OCI-LY7 (cell line): Measurements from ENCODE around the gene RPL35. TPM values are rescaled to one million over a fixed set of nuclear protein-coding genes. Genes with fewer than 3 reads are reported as not detected.

ENCODE experiments used
- BruUV-seq: library from RNA; stranded (reverse); fragments of 400-500 nt; replicated peaks from 2 replicates; lab custom pipeline; 2021; lab: Mats Ljungman, UMichigan
- CTCF ChIA-PET: fragments of 300-600 bp; sonication (Branson Sonifier 250); formaldehyde crosslinking; loops from one replicate; lab custom pipeline; 2022; ENCODE audit warnings: antibody characterized with exemption; ENCODE audit not compliant: unreplicated experiment; lab: Charles Lee
- POLR2A ChIA-PET: fragments of 300-600 bp; sonication (Branson Sonifier 250); formaldehyde crosslinking; loops from one replicate; lab custom pipeline; 2022; ENCODE audit warnings: antibody characterized with exemption; lab: Charles Lee
- DNase-seq: peaks from one replicate; pipeline ENCODE4 v3.0.0-alpha.2; 2015; ENCODE audit warnings: low spot score
- H2AFZ ChIP-seq: fragments of 200-600 bp; sonication (generic), shearing (Covaris generic); 2 replicates; pipeline ENCODE4 v1.6.1; 2014; ENCODE audit warnings: mild to moderate bottlenecking, antibody characterized with exemption, low read length, moderate library complexity
- H3K27ac ChIP-seq: fragments of 200-600 bp; sonication (generic); 2 replicates; pipeline ENCODE4 v1.5.1; 2014; ENCODE audit warnings: mixed run types, low read depth, mild to moderate bottlenecking, moderate library complexity, low read length, inconsistent platforms; ENCODE audit not compliant: poor library complexity, severe bottlenecking
- H3K36me3 ChIP-seq: fragments of 200-600 bp; sonication (generic); 2 replicates; pipeline ENCODE4 v1.6.1; 2014; ENCODE audit warnings: mild to moderate bottlenecking, antibody characterized with exemption, low read length, moderate library complexity, mixed read lengths; ENCODE audit not compliant: insufficient read depth
- H3K4me1 ChIP-seq: fragments of 200-600 bp; sonication (generic); 2 replicates; pipeline ENCODE4 v1.5.1; 2014; ENCODE audit warnings: mild to moderate bottlenecking, low read length; ENCODE audit not compliant: insufficient read depth, poor library complexity, severe bottlenecking
- H3K4me2 ChIP-seq: fragments of 200-600 bp; sonication (generic); 2 replicates; pipeline ENCODE4 v1.6.1; 2014; ENCODE audit warnings: mild to moderate bottlenecking, low read length
- H3K4me3 ChIP-seq: fragments of 200-600 bp; sonication (generic); 2 replicates; pipeline ENCODE4 v1.5.1; 2014; ENCODE audit warnings: mild to moderate bottlenecking, low read depth, low read length; ENCODE audit not compliant: poor library complexity, severe bottlenecking
- H3K79me2 ChIP-seq: fragments of 200-600 bp; sonication (generic); 2 replicates; pipeline ENCODE4 v1.6.1; 2016; ENCODE audit warnings: low read depth, mild to moderate bottlenecking, low read length, moderate library complexity, mixed read lengths; ENCODE audit not compliant: insufficient read depth
- H3K9me2 ChIP-seq: fragments of 200-600 bp; sonication (generic); 2 replicates; pipeline ENCODE4 v1.6.1; 2016; ENCODE audit warnings: mild to moderate bottlenecking, low read length, mixed read lengths; ENCODE audit not compliant: insufficient read depth
- H3K9me3 ChIP-seq: fragments of 200-600 bp; sonication (generic); 2 replicates; pipeline ENCODE4 v1.6.1; 2014; ENCODE audit warnings: mild to moderate bottlenecking, mixed run types, low read length, mixed read lengths
- H4K20me1 ChIP-seq: fragments of 200-600 bp; sonication (generic); 2 replicates; pipeline ENCODE4 v1.6.1; 2014; ENCODE audit warnings: mild to moderate bottlenecking, antibody characterized with exemption, low read length, moderate library complexity, mixed read lengths; ENCODE audit not compliant: insufficient read depth
- EZH2phosphoT487 ChIP-seq: fragments of 200-600 bp; sonication (generic); IDR thresholded peaks from 2 replicates; pipeline ENCODE4 v1.6.1; 2018; ENCODE audit warnings: low read depth, borderline replicate concordance, mild to moderate bottlenecking, mixed run types, antibody characterized with exemption, low read length, moderate library complexity, mixed read lengths
- intact Hi-C: fragments of 100-400 bp; cut with micrococcal nuclease; formaldehyde crosslinking; loops from one replicate; pipeline ENCODE4 v1.10.0; 2022; ENCODE audit not compliant: unreplicated experiment
- total RNA-seq, 2 experiments: library from RNA; depleted of rRNA in 1 of 2; stranded (reverse); fragments of >200 nt in 1 of 2; shearing (Covaris generic) in 1 of 2; gene quantifications; 2 replicates each; pipeline ENCODE4 v1.2.3, GENCODE V29; 2014 to 2022
- TF ChIP-seq, protein P1 (sequence below): fragments of 200-600 bp; sonication (generic); conservative IDR thresholded peaks from 2 replicates; pipeline ENCODE4 v1.5.1; 2014; ENCODE audit warnings: mild to moderate bottlenecking, antibody characterized with exemption, low read length, moderate library complexity, mixed read lengths

The RPL35 gene
- total RNA-seq, 2 experiments from 2014 or later, result 1,713 to 6,190 TPM

DNA sequence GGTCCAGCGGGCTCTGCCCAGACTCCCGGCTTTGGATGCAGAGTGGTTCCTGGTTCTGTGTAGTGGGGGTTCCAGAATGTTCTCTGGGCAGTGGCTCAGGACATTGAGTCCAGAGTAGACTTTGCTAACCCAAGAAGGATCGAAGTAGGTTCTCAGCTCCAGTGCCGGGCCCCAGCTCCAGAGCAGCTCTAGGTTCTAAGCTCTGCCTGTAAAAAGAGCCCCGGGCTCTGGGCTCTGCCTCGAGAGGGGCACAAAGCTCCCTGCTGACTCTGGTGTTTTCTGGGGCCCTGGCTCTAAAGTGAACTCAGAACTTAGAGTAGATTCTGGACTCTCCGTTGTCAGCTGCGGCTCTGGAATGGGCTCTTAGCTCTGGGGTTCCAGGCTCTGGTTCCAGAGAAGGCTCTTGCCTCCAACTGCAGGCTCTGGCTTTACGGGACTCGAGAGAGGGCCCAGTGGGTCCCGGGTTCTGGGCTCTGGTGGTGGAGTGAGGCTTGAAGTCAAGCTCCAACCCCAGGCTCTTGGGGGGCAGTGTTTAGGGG is 8.1 kb downstream of the RPL35 start:
- no peak for TF ChIP-seq EZH2phosphoT487
- TF ChIP-seq, protein P1, sequence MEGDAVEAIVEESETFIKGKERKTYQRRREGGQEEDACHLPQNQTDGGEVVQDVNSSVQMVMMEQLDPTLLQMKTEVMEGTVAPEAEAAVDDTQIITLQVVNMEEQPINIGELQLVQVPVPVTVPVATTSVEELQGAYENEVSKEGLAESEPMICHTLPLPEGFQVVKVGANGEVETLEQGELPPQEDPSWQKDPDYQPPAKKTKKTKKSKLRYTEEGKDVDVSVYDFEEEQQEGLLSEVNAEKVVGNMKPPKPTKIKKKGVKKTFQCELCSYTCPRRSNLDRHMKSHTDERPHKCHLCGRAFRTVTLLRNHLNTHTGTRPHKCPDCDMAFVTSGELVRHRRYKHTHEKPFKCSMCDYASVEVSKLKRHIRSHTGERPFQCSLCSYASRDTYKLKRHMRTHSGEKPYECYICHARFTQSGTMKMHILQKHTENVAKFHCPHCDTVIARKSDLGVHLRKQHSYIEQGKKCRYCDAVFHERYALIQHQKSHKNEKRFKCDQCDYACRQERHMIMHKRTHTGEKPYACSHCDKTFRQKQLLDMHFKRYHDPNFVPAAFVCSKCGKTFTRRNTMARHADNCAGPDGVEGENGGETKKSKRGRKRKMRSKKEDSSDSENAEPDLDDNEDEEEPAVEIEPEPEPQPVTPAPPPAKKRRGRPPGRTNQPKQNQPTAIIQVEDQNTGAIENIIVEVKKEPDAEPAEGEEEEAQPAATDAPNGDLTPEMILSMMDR, result no peak
- H2AFZ ChIP-seq, result peak overlapping the region; percentile 9; the same call in 1 of the 2 replicates
- peaks cover 27% of the 10 kb centered on the region for H3K36me3 ChIP-seq
- H3K27ac ChIP-seq, result no peak overlapping the region
- no peaks in the 10 kb centered on the region for H3K9me2 ChIP-seq
- intact Hi-C loops, result loop anchor here (1.0 to 10.0 kb wide), 5 partner anchors 41 to 521 kb away; no protein-coding TSS in a partner anchor
- H4K20me1 ChIP-seq, result no peaks in the 10 kb centered on the region
- H3K79me2 ChIP-seq, result peaks cover under 1% of the 10 kb centered on the region; the same call in 1 of the 2 replicates
- ChIA-PET CTCF (interaction anchor here (0.8 to 1.1 kb wide), 2 partner anchors 79 to 82 kb away, joined by 3 to 5 read pairs; partner anchors contain the start of gene NR6A1), POLR2A (interaction anchor here (2.3 kb wide), 1 partner anchor 77 kb away, joined by 6 read pairs; the partner anchor contains the start of gene OLFML2A)
- no peak for DNase-seq
- peak overlapping the region; percentile 72 for H3K4me2 ChIP-seq
- H3K4me3 ChIP-seq, result peak overlapping the region; percentile 63
- H3K4me1 ChIP-seq, result peaks cover 12% of the 10 kb centered on the region
- BruUV-seq, result no TSS peak
- H3K9me3 ChIP-seq, result no peaks in the 10 kb centered on the region

GRCh38 chr9:124852829-124853531 is 8.8 kb downstream of the RPL35 start, which contains the start of gene WDR38:
TSS of gene WDR38 (plus strand) at chr9:124853460. CDS start at chr9:124853532, 72 bp downstream.
- Histone ChIP-seq H3K4me1 (peaks cover 11% of the 10 kb centered on the region), H4K20me1 (no peaks in the 10 kb centered on the region), H3K27ac (no peak within 1 kb of the TSS), H3K36me3 (peaks cover 20% of the 10 kb centered on the region), H3K9me3 (no peaks in the 10 kb centered on the region), H2AFZ (peak within 1 kb of the TSS; percentile 9; the same call in 1 of the 2 replicates), H3K4me3 (peak within 1 kb of the TSS; percentile 63), H3K79me2 (no peaks in the 10 kb centered on the region), H3K4me2 (peak within 1 kb of the TSS; percentile 72), H3K9me2 (no peaks in the 10 kb centered on the region)
- intact Hi-C loops, result loop anchor here (1.0 to 10.0 kb wide), 5 partner anchors 41 to 522 kb away; no protein-coding TSS in a partner anchor
- TF ChIP-seq EZH2phosphoT487, result no peak
- TF ChIP-seq, protein P1, result peak; percentile 94
- BruUV-seq, result no TSS peak
- DNase-seq, result peak; percentile 76
- CTCF ChIA-PET, result interaction anchor here (0.8 to 1.4 kb wide), 3 partner anchors 79 to 86 kb away, joined by 3 to 5 read pairs (median 3); partner anchors contain the start of gene NR6A1
- POLR2A ChIA-PET, result interaction anchor here (2.3 kb wide), 1 partner anchor 76 kb away, joined by 6 read pairs; the partner anchor contains the start of gene OLFML2A
